Measurements from ENCODE around the gene RXFP1.

- peak; percentile 64 to 84 (median 70) for TF ChIP-seq CTCF (IDR thresholded peaks at IDR 0.05)
- peak; percentile 90 to 93 for TF ChIP-seq POLR2A (IDR thresholded peaks at IDR 0.05)
Observed at GRCh38 chr4:158671915-158672806, 150.5 kb downstream of the RXFP1 start, which contains the start of gene ETFDH.

All from uterus (tissue), 2 donors.